HL-60 (cell line): ENCODE results near the gene WNT4.

ENCODE experiments used
- CTCF ChIP-seq: IDR thresholded peaks from one replicate; pipeline ENCODE4 v1.5.1; 2011; ENCODE audit warnings: low read length, control low read depth, inconsistent platforms; ENCODE audit not compliant: insufficient read depth
- POLR2AphosphoS5 ChIP-seq: IDR thresholded peaks from 2 replicates; pipeline ENCODE4 v1.6.1; 2012; ENCODE audit warnings: low read depth
- SPI1 ChIP-seq: IDR thresholded peaks from 2 replicates; pipeline ENCODE4 v1.6.1; 2012; ENCODE audit warnings: low read depth, mild to moderate bottlenecking, borderline replicate concordance

GRCh38 chr1:22182715-22183114 lies 39.8 kb upstream of the WNT4 start:
- TF ChIP-seq CTCF (no peak), SPI1 (no peak), POLR2AphosphoS5 (no peak)
